GM12891 (cell line): Measurements from ENCODE around the gene ZMYND19.
"Not testable (repeated sequence)": the region's sequence is repeated elsewhere in the genome, so short reads cannot be mapped to it uniquely, and the experiment has no call there.

Source experiments
- DNase-seq: peaks from one replicate; pipeline ENCODE4 v3.0.0; 2011; ENCODE audit warnings: low spot score; ENCODE audit not compliant: insufficient read length
- FAIRE-seq: peaks from 2 replicates; lab custom pipeline; 2011; peaks lifted over from hg19 to GRCh38; lab: Jason Lieb, UNC
- PAX5 ChIP-seq: IDR thresholded peaks from 2 replicates; pipeline ENCODE4 v1.6.1; 2011; ENCODE audit warnings: low read length, moderate library complexity, mild to moderate bottlenecking; ENCODE audit not compliant: insufficient read depth, severe bottlenecking
- POLR2A ChIP-seq: IDR thresholded peaks from 2 replicates; pipeline ENCODE4 v1.6.1; 2011; ENCODE audit warnings: low read depth, low read length, control low read depth
- POLR2AphosphoS5 ChIP-seq: IDR thresholded peaks from 2 replicates; pipeline ENCODE4 v1.6.1; 2011; ENCODE audit warnings: low read depth, low read length, control low read depth
- POU2F2 ChIP-seq: IDR thresholded peaks from 2 replicates; pipeline ENCODE4 v1.6.1; 2011; ENCODE audit warnings: low read depth, mild to moderate bottlenecking, control low read depth, low read length, moderate library complexity
- SPI1 ChIP-seq: IDR thresholded peaks from 2 replicates; pipeline ENCODE4 v1.6.1; 2011; ENCODE audit warnings: low read depth, low read length, control low read depth
- TAF1 ChIP-seq: IDR thresholded peaks from 2 replicates; pipeline ENCODE4 v1.6.1; 2011; ENCODE audit warnings: low read depth, low read length, control low read depth

Gene ZMYND19

GRCh38 chr9:137605121-137606004 lies 15.1 kb upstream of the ZMYND19 start, which contains the start of gene ARRDC1:
Gene ARRDC1 (plus strand): TSS chr9:137605686. CDS start chr9:137605718, 32 bp downstream.
- peak; percentile 93 for DNase-seq
- peak; percentile 44; the same call in 1 of the 2 replicates for TF ChIP-seq POLR2A
- TF ChIP-seq POLR2AphosphoS5 = 0 out of 2 replicates have a peak, but pooled peaks have one; percentile 44
- TF ChIP-seq SPI1 = no peak
- TF ChIP-seq PAX5 = no peak
- TF ChIP-seq TAF1 = peak; percentile 50; the same call in 1 of the 2 replicates
- TF ChIP-seq POU2F2 = no peak
- peak; percentile 88 for FAIRE-seq

- no peak for FAIRE-seq
- DNase-seq = no peak
- TF ChIP-seq POU2F2 (no peak), PAX5 (no peak), POLR2AphosphoS5 (no peak), TAF1 (no peak), SPI1 (no peak), POLR2A (no peak)
Measured at GRCh38 chr9:137604345-137605086, 14.2 kb upstream of the ZMYND19 start.

DNA sequence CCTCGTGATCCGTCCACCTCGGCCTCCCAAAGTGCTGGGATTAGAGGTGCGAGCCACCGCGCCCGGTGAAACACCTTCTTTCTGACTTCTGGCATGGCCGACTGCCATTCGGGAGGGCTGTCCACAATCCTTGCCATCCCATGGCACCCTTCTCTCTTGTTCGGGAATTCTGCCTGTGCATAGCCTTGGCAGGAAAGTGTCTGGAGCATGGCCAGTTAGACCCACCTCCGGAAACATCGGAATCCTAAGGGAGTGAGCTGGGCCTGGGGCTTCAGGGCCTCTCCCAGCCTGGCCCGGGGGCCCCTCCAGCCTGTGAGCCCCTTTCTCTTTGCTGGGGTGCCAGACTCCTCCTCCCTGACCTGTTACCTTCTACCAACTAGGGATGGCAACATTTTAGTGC lies 13.6 kb upstream of the ZMYND19 start:
- FAIRE-seq = no peak
- no peak for DNase-seq
- TF ChIP-seq POU2F2 (no peak), PAX5 (no peak), SPI1 (no peak), POLR2A (no peak), POLR2AphosphoS5 (no peak), TAF1 (no peak)

- FAIRE-seq = no peak
- TF ChIP-seq POLR2AphosphoS5 (no peak), PAX5 (no peak), TAF1 (no peak), SPI1 (no peak), POU2F2 (no peak), POLR2A (no peak)
- DNase-seq = no peak
Measured at GRCh38 chr9:137602661-137603060, 12.3 kb upstream of the ZMYND19 start.

DNA sequence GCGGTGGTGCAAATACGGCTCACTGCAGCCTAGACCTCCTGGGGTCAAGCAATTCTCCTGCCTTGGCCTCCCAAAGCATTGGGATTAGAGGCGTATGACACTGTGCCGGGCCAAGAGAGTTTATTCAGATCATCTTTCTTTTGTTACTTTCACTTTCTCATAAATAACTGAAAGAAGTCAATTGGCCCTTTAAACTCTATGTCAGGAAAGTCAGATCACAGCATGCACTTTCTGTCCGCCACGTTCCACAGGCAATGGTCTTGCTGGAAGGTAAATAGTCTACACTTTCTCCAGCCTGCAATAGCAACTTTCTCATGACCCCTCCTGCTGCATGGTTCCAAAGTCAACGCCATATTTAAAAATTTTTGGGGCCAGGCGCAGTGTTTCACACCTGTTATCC lies 8.6 kb upstream of the ZMYND19 start:
- FAIRE-seq = no peak

GRCh38 chr9:137596577-137596976 lies 6.3 kb upstream of the ZMYND19 start:
- DNase-seq, FAIRE-seq: not testable (repeated sequence)

More for the DNA sequence above, 8.6 kb upstream of the ZMYND19 start:
- TF ChIP-seq PAX5 = no peak
- TF ChIP-seq POLR2AphosphoS5 = no peak
- no peak for DNase-seq

DNA sequence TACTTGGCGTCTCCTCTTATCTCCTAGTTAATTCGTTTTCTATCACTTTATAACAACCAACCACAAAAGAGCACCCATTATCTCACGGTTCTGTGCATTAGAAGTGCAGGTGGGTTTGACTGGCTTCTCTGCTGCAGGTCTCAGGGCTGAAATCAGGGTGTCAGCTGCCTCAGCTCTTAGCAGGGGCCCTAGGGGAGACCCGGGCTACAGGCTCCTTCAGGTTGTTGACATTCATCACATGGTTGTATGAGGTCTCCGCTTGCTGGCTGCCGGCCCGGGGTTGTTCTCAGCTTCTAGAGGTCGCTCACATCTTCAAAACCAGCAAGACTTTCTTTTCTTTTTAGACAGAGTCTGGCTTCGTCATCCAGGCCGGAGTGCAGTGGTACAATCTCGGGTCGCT lies 2.9 kb upstream of the ZMYND19 start:
- no peak for DNase-seq
- TF ChIP-seq SPI1 = no peak
- TF ChIP-seq PAX5 = no peak
- TF ChIP-seq POLR2A = no peak
- TF ChIP-seq POU2F2 = no peak
- TF ChIP-seq TAF1 = no peak
- FAIRE-seq = no peak

- no peak for DNase-seq
- no peak for TF ChIP-seq SPI1
- no peak for TF ChIP-seq PAX5
- no peak for TF ChIP-seq TAF1
- TF ChIP-seq POU2F2 = no peak
- TF ChIP-seq POLR2AphosphoS5 = no peak
- TF ChIP-seq POLR2A = no peak
- FAIRE-seq = no peak
Measured at GRCh38 chr9:137592767-137593166, 2.5 kb upstream of the ZMYND19 start.

GRCh38 chr9:137590123-137590468 lies 216 bp downstream of the ZMYND19 start:
- FAIRE-seq = no peak
- TF ChIP-seq TAF1 (no peak), POU2F2 (no peak), POLR2A (no peak), PAX5 (no peak), SPI1 (no peak), POLR2AphosphoS5 (no peak)
- DNase-seq = no peak
